Large intestine (tissue), 3 donors: Measurements from ENCODE around the gene PARD6G. TPM values are rescaled to one million over a fixed set of nuclear protein-coding genes. Genes with fewer than 3 reads are reported as not detected.
A peak's percentile ranks its signal among the peaks of the same experiment; 100 is the strongest.

Source experiments
- DNase-seq, 2 donors: peaks; one replicate each; pipeline versions ENCODE4 v3.0.0 to v3.0.0-alpha.2; 2013
- H3K27ac ChIP-seq: one replicate; pipeline ENCODE4 v1.5.1; 2013; ENCODE audit warnings: low read length
- H3K27me3 ChIP-seq: 2 replicates; pipeline ENCODE4 v1.6.1; 2013; ENCODE audit warnings: low read length; ENCODE audit not compliant: control insufficient read depth, insufficient read depth
- H3K36me3 ChIP-seq: 2 replicates; pipeline ENCODE4 v1.6.1; 2013; ENCODE audit warnings: low read length; ENCODE audit not compliant: control insufficient read depth, insufficient read depth
- H3K4me1 ChIP-seq: one replicate; pipeline ENCODE4 v1.6.1; 2013; ENCODE audit warnings: low read length; ENCODE audit not compliant: control insufficient read depth, insufficient read depth
- H3K4me3 ChIP-seq: one replicate; pipeline ENCODE4 v1.5.1; 2013; ENCODE audit warnings: low read length
- H3K9me3 ChIP-seq: one replicate; pipeline ENCODE4 v1.6.1; 2013; ENCODE audit warnings: mild to moderate bottlenecking, low read depth, low read length, moderate library complexity; ENCODE audit not compliant: control insufficient read depth
- WGBS: methylation state at CpG from one replicate; pipeline ENCODE4 v1.1.5; 2013; ENCODE audit warnings: low lambda C conversion rate; ENCODE audit not compliant: insufficient coverage; 5-methylcytosine and 5-hydroxymethylcytosine counted together
- polyA plus RNA-seq: library from polyadenylated mRNA; unstranded; fragments of 120-200 nt; gene quantifications from one replicate; pipeline ENCODE4 v1.2.1, GENCODE V29; 2013

Gene PARD6G
- polyA plus RNA-seq, 1 donor, result 7.4 TPM

- no peak for DNase-seq
- Histone ChIP-seq H3K27ac (no peak overlapping the region), H3K4me1 (no peaks in the 10 kb centered on the region), H3K36me3 (no peaks in the 10 kb centered on the region), H3K4me3 (no peak overlapping the region), H3K9me3 (no peaks in the 10 kb centered on the region), H3K27me3 (no peaks in the 10 kb centered on the region)
- WGBS, result no CpG with 5 or more reads among the region's 33 CpGs
Observed at GRCh38 chr18:80180778-80181564, 66.3 kb downstream of the PARD6G start.

- WGBS, result no CpG with 5 or more reads among the region's 20 CpGs
- H3K27ac ChIP-seq, result no peak overlapping the region
- H3K4me3 ChIP-seq, result no peak overlapping the region
- H3K4me1 ChIP-seq, result no peaks in the 10 kb centered on the region
- no peaks in the 10 kb centered on the region for H3K36me3 ChIP-seq
- H3K9me3 ChIP-seq, result no peaks in the 10 kb centered on the region
- DNase-seq, result peak; percentile 34 to 47
- H3K27me3 ChIP-seq, result no peaks in the 10 kb centered on the region
Observed at GRCh38 chr18:80179857-80180558, 67.3 kb downstream of the PARD6G start.

- Histone ChIP-seq H3K27ac (no peak overlapping the region), H3K4me3 (no peak overlapping the region)
- no CpG with 5 or more reads among the region's 30 CpGs for WGBS
Observed at GRCh38 chr18:80178935-80179818, 68.1 kb downstream of the PARD6G start.

GRCh38 chr18:80177128-80177527, 70.2 kb downstream of the PARD6G start:
- H3K27me3 ChIP-seq, result no peaks in the 10 kb centered on the region
- H3K9me3 ChIP-seq, result no peaks in the 10 kb centered on the region
- no peak for DNase-seq
- no peaks in the 10 kb centered on the region for H3K36me3 ChIP-seq
- no CpG with 5 or more reads among the region's 8 CpGs for WGBS
- no peaks in the 10 kb centered on the region for H3K4me1 ChIP-seq
- no peak overlapping the region for H3K27ac ChIP-seq
- H3K4me3 ChIP-seq, result no peak overlapping the region

More at GRCh38 chr18:80178935-80179818, 68.1 kb downstream of the PARD6G start:
- Histone ChIP-seq H3K4me1 (no peaks in the 10 kb centered on the region), H3K27me3 (no peaks in the 10 kb centered on the region), H3K9me3 (no peaks in the 10 kb centered on the region), H3K36me3 (no peaks in the 10 kb centered on the region)
- DNase-seq, result no peak

- WGBS, result 80% methylated on average over 1 of the region's 17 CpGs
- DNase-seq, result peak in 1 of 2 donors; percentile 52
- no peak overlapping the region for H3K4me3 ChIP-seq
- H3K27me3 ChIP-seq, result no peaks in the 10 kb centered on the region
- no peaks in the 10 kb centered on the region for H3K36me3 ChIP-seq
- no peak overlapping the region for H3K27ac ChIP-seq
- H3K9me3 ChIP-seq, result no peaks in the 10 kb centered on the region
- no peaks in the 10 kb centered on the region for H3K4me1 ChIP-seq
Observed at GRCh38 chr18:80176334-80177073, 70.8 kb downstream of the PARD6G start.

- peaks cover 2% of the 10 kb centered on the region for H3K9me3 ChIP-seq
- no peak for DNase-seq
- H3K27ac ChIP-seq, result no peak overlapping the region
- no peaks in the 10 kb centered on the region for H3K36me3 ChIP-seq
- WGBS, result 100% methylated on average over 1 of the region's 18 CpGs
- H3K27me3 ChIP-seq, result no peaks in the 10 kb centered on the region
- H3K4me1 ChIP-seq, result no peaks in the 10 kb centered on the region
- H3K4me3 ChIP-seq, result no peak overlapping the region
Observed at GRCh38 chr18:80175451-80176204, 71.7 kb downstream of the PARD6G start.

GRCh38 chr18:80173060-80173459, 74.3 kb downstream of the PARD6G start:
- no CpG with 5 or more reads among the region's 10 CpGs for WGBS
- H3K36me3 ChIP-seq, result no peaks in the 10 kb centered on the region
- no peak overlapping the region for H3K27ac ChIP-seq
- peaks cover 2% of the 10 kb centered on the region for H3K9me3 ChIP-seq
- H3K27me3 ChIP-seq, result no peaks in the 10 kb centered on the region
- no peaks in the 10 kb centered on the region for H3K4me1 ChIP-seq
- no peak for DNase-seq
- H3K4me3 ChIP-seq, result no peak overlapping the region

- H3K36me3 ChIP-seq, result no peaks in the 10 kb centered on the region
- H3K9me3 ChIP-seq, result peaks cover 2% of the 10 kb centered on the region
- H3K27ac ChIP-seq, result no peak overlapping the region
- WGBS, result 100% methylated on average over 1 of the region's 4 CpGs
- no peaks in the 10 kb centered on the region for H3K27me3 ChIP-seq
- no peak overlapping the region for H3K4me3 ChIP-seq
- H3K4me1 ChIP-seq, result no peaks in the 10 kb centered on the region
- no peak for DNase-seq
Observed at GRCh38 chr18:80172056-80172455, 75.3 kb downstream of the PARD6G start.

- no peak for DNase-seq
- Histone ChIP-seq H3K4me3 (no peak overlapping the region), H3K9me3 (peaks cover 2% of the 10 kb centered on the region), H3K27ac (no peak overlapping the region), H3K27me3 (no peaks in the 10 kb centered on the region), H3K4me1 (no peaks in the 10 kb centered on the region), H3K36me3 (no peaks in the 10 kb centered on the region)
- WGBS, result 100% methylated on average over 1 of the region's 23 CpGs
Observed at GRCh38 chr18:80171054-80171872, 76.1 kb downstream of the PARD6G start.
